Amniotic epithelial cell (primary cell): ENCODE measurements around the gene TLL2.

Source experiments
- DNase-seq: peaks from one replicate; pipeline ENCODE4 v3.0.0-alpha.2; 2010; ENCODE audit warnings: low read depth

TLL2 gene

GRCh38 chr10:96421995-96422394, 91.7 kb downstream of the TLL2 start:
- no peak for DNase-seq

GRCh38 chr10:96420228-96421009, 93.3 kb downstream of the TLL2 start:
- no peak for DNase-seq

GRCh38 chr10:96419351-96419750, 94.4 kb downstream of the TLL2 start:
- no peak for DNase-seq

GRCh38 chr10:96418582-96418981, 95.1 kb downstream of the TLL2 start:
- no peak for DNase-seq

GRCh38 chr10:96417441-96417840, 96.3 kb downstream of the TLL2 start:
- peak; percentile 8 for DNase-seq

GRCh38 chr10:96416643-96417042, 97.1 kb downstream of the TLL2 start:
- no peak for DNase-seq

GRCh38 chr10:96415891-96416554, 97.7 kb downstream of the TLL2 start:
- DNase-seq: peak; percentile 1

- DNase-seq: no peak
These were observed 98.4 kb downstream of the TLL2 start for GRCh38 chr10:96415150-96415890.

- no peak for DNase-seq
These were observed 99.4 kb downstream of the TLL2 start for GRCh38 chr10:96414303-96414702.

GRCh38 chr10:96413151-96413787, 100.5 kb downstream of the TLL2 start:
- no peak for DNase-seq

GRCh38 chr10:96411716-96412320, 101.9 kb downstream of the TLL2 start:
- DNase-seq: no peak

GRCh38 chr10:96410296-96410695, 103.4 kb downstream of the TLL2 start:
- no peak for DNase-seq

GRCh38 chr10:96408201-96408600, 105.5 kb downstream of the TLL2 start:
- no peak for DNase-seq

- DNase-seq: no peak
These were observed 106.1 kb downstream of the TLL2 start for GRCh38 chr10:96407560-96408069.

- DNase-seq: no peak
These were observed 107.6 kb downstream of the TLL2 start for GRCh38 chr10:96406091-96406490.

- no peak for DNase-seq
These were observed 111.1 kb downstream of the TLL2 start for GRCh38 chr10:96402417-96403305.

GRCh38 chr10:96401036-96401435, 112.7 kb downstream of the TLL2 start:
- no peak for DNase-seq

GRCh38 chr10:96400465-96400864, 113.3 kb downstream of the TLL2 start:
- DNase-seq: no peak

GRCh38 chr10:96397902-96398301, 115.8 kb downstream of the TLL2 start:
- DNase-seq: no peak
